HepG2 (cell line): ENCODE data around the gene SNRNP25. TPM values are rescaled to one million over a fixed set of nuclear protein-coding genes. Genes with fewer than 3 reads are reported as not detected.

Experiments used
- BORCS8-MEF2B ChIP-seq: sonication (generic); formaldehyde crosslinking; IDR thresholded peaks from 2 replicates; pipeline ENCODE4 v1.8.0; 2022; ENCODE audit warnings: mild to moderate bottlenecking, missing genetic modification reagents
- CHD4 ChIP-seq: fragments of 200-600 bp; sonication (generic); IDR thresholded peaks from 2 replicates; pipeline ENCODE4 v1.7.0; 2017; ENCODE audit warnings: mild to moderate bottlenecking, low read length, borderline replicate concordance
- DNMT3B ChIP-seq: conservative IDR thresholded peaks from 2 replicates; pipeline ENCODE4 v1.6.1; 2016; ENCODE audit warnings: missing biosample characterization, control low read depth
- FOXJ3 ChIP-seq: sonication (generic); formaldehyde crosslinking; IDR thresholded peaks from 2 replicates; pipeline ENCODE4 v1.4.0; 2020; ENCODE audit warnings: missing genetic modification reagents, mild to moderate bottlenecking, borderline replicate concordance
- FOXP4 ChIP-seq: sonication (generic); formaldehyde crosslinking; IDR thresholded peaks from 2 replicates; pipeline ENCODE4 v1.4.0; 2020; ENCODE audit warnings: missing genetic modification reagents
- HBP1 ChIP-seq: IDR thresholded peaks from 2 replicates; pipeline ENCODE4 v1.6.1; 2016; ENCODE audit warnings: low read depth, control low read depth
- HCFC1 ChIP-seq: fragments of 150-350 bp; IDR thresholded peaks from 2 replicates; pipeline ENCODE4 v1.6.1; 2014; ENCODE audit warnings: low read depth, low read length
- KAT7 ChIP-seq: IDR thresholded peaks from 2 replicates; pipeline ENCODE4 v1.6.1; 2018; ENCODE audit warnings: borderline replicate concordance, missing compliant biosample characterization
- KAT8 ChIP-seq: IDR thresholded peaks from 2 replicates; pipeline ENCODE4 v1.6.1; 2016; ENCODE audit warnings: missing genetic modification reagents, missing compliant biosample characterization
- KMT2B ChIP-seq: IDR thresholded peaks from 2 replicates; pipeline ENCODE4 v1.6.1; 2016; ENCODE audit warnings: missing genetic modification reagents, missing compliant biosample characterization
- MIER3 ChIP-seq: IDR thresholded peaks from 2 replicates; pipeline ENCODE4 v1.6.1; 2016; ENCODE audit warnings: missing compliant biosample characterization, borderline replicate concordance
- NFYC ChIP-seq: IDR thresholded peaks from 2 replicates; pipeline ENCODE4 v1.6.1; 2016; ENCODE audit warnings: missing genetic modification reagents, missing compliant biosample characterization
- RARA ChIP-seq: IDR thresholded peaks from 2 replicates; pipeline ENCODE4 v1.6.1; 2016; ENCODE audit warnings: missing genetic modification reagents, missing compliant biosample characterization
- SMC3 ChIP-seq: IDR thresholded peaks from 2 replicates; pipeline ENCODE4 v1.6.1; 2011; ENCODE audit warnings: low read length, improper control_type of control experiment
- SOX6 ChIP-seq, 2 experiments: fragments of 450-650 bp in 1 of 2; sonication (generic) in 1 of 2; formaldehyde crosslinking in 1 of 2; IDR thresholded peaks; 2 replicates each; pipeline versions ENCODE4 v1.4.0 to v1.6.1; 2017 to 2020; ENCODE audit warnings: antibody characterized with exemption in 1 of 2, mild to moderate bottlenecking in 1 of 2, missing genetic modification reagents in 1 of 2
- SRSF4 ChIP-seq: fragments of 200-400 bp; formaldehyde crosslinking; IDR thresholded peaks from one replicate; pipeline ENCODE4 v1.6.1; 2018; ENCODE audit warnings: mild to moderate bottlenecking, low read depth, low read length, moderate library complexity; ENCODE audit not compliant: poor library complexity, severe bottlenecking
- THAP8 ChIP-seq: sonication (generic); formaldehyde crosslinking; IDR thresholded peaks from 2 replicates; pipeline ENCODE4 v1.5.1; 2020; ENCODE audit warnings: missing genetic modification reagents, mild to moderate bottlenecking, borderline replicate concordance
- ZBED4 ChIP-seq: sonication (generic); formaldehyde crosslinking; IDR thresholded peaks from 2 replicates; pipeline ENCODE4 v1.4.0; 2020; ENCODE audit warnings: missing genetic modification reagents, borderline replicate concordance
- ZMAT3 ChIP-seq: sonication (generic); formaldehyde crosslinking; conservative IDR thresholded peaks from 2 replicates; pipeline ENCODE4 v1.7.0; 2021; ENCODE audit warnings: missing genetic modification reagents
- ZNF232 ChIP-seq: sonication (generic); formaldehyde crosslinking; IDR thresholded peaks from 2 replicates; pipeline ENCODE4 v1.4.0; 2020; ENCODE audit warnings: missing genetic modification reagents, borderline replicate concordance
- ZNF253 ChIP-seq: sonication (generic); formaldehyde crosslinking; IDR thresholded peaks from 2 replicates; pipeline ENCODE4 v1.8.0; 2022; ENCODE audit warnings: mild to moderate bottlenecking, missing genetic modification reagents, borderline replicate concordance
- ZNF616 ChIP-seq: sonication (generic); formaldehyde crosslinking; IDR thresholded peaks from 2 replicates; pipeline ENCODE4 v1.5.0; 2020; ENCODE audit warnings: low read depth, mild to moderate bottlenecking, missing genetic modification reagents
- ZNF619 ChIP-seq: sonication (generic); formaldehyde crosslinking; IDR thresholded peaks from 2 replicates; pipeline ENCODE4 v1.4.0; 2020; ENCODE audit warnings: mild to moderate bottlenecking, missing genetic modification reagents
- ZNF75D ChIP-seq: sonication (generic); formaldehyde crosslinking; IDR thresholded peaks from 2 replicates; pipeline ENCODE4 v1.8.1; 2023; ENCODE audit warnings: missing genetic modification reagents, mild to moderate bottlenecking, borderline replicate concordance
- polyA plus RNA-seq, 8 experiments: library from polyadenylated mRNA; depleted of rRNA in 3 of 8; stranded (reverse) in 7 of 8; unstranded in 1 of 8; fragments of >200 nt; fragmentation: Illumina TruSeq in 4 of 8; extraction: Trizol in 4 of 8; gene quantifications; 2 replicates each; pipeline versions ENCODE4 v1.2.1 to v1.2.3, GENCODE V29; 2011 to 2016; ENCODE audit warnings: low read depth in 4 of 8, missing spikeins in 1 of 8, mixed read lengths in 1 of 8; ENCODE audit not compliant: insufficient read depth in 1 of 8
- total RNA-seq, 5 experiments: library from RNA; depleted of rRNA; stranded (reverse); fragments of >200 nt; fragmentation: Illumina TruSeq; extraction: Trizol; gene quantifications; 2 replicates each; pipeline ENCODE4 v1.2.3, GENCODE V29; 2016; ENCODE audit warnings: low read depth in 1 of 5

Gene SNRNP25
- total and polyA plus RNA-seq, 2 of the 13 experiments (the other 11 are each of a cell fraction or from before 2014, with no cell fraction given): 34.1 to 97.4 TPM

GRCh38 chr16:96935-97381, 43.3 kb downstream of the SNRNP25 start (continued):
- TF ChIP-seq RARA (CRISPR knock-in tag): 0 out of 2 replicates have a peak, but pooled peaks have one; percentile 16
- TF ChIP-seq KAT7 (CRISPR knock-in tag): no peak
- TF ChIP-seq SMC3: peak; percentile 79
- TF ChIP-seq FOXJ3 (CRISPR knock-in tag): no peak
- TF ChIP-seq NFYC (CRISPR knock-in tag): no peak
- no peak for TF ChIP-seq ZNF75D
- no peak for TF ChIP-seq KMT2B (CRISPR knock-in tag)
- no peak for TF ChIP-seq HCFC1
- no peak for TF ChIP-seq ZMAT3 (CRISPR knock-in tag)
- no peak for TF ChIP-seq ZNF616 (CRISPR knock-in tag)
- peak; percentile 57; the same call in 1 of the 2 replicates for TF ChIP-seq HBP1 (CRISPR knock-in tag)
- no peak for TF ChIP-seq DNMT3B (CRISPR knock-in tag)
- TF ChIP-seq FOXP4: no peak
- TF ChIP-seq KAT8: peak; percentile 48
- no peak for TF ChIP-seq BORCS8-MEF2B
- peak; percentile 65; the same call in 1 of the 2 replicates for TF ChIP-seq ZBED4 (CRISPR knock-in tag)
- no peak for TF ChIP-seq ZNF253 (CRISPR knock-in tag)
- TF ChIP-seq MIER3 (CRISPR knock-in tag): peak; percentile 68; the same call in 1 of the 2 replicates
- TF ChIP-seq CHD4: no peak
- no peak for TF ChIP-seq ZNF232
- no peak for TF ChIP-seq SRSF4
- no peak for TF ChIP-seq ZNF619
- no peak for TF ChIP-seq THAP8 (CRISPR knock-in tag)
- TF ChIP-seq SOX6 (IDR thresholded peaks at IDR 0.05): no peak
- TF ChIP-seq SOX6 (CRISPR knock-in tag; IDR thresholded peaks at IDR 0.05): peak; percentile 57
